Measurements from ENCODE around the gene RUNX1.

RUNX1 gene

DNA sequence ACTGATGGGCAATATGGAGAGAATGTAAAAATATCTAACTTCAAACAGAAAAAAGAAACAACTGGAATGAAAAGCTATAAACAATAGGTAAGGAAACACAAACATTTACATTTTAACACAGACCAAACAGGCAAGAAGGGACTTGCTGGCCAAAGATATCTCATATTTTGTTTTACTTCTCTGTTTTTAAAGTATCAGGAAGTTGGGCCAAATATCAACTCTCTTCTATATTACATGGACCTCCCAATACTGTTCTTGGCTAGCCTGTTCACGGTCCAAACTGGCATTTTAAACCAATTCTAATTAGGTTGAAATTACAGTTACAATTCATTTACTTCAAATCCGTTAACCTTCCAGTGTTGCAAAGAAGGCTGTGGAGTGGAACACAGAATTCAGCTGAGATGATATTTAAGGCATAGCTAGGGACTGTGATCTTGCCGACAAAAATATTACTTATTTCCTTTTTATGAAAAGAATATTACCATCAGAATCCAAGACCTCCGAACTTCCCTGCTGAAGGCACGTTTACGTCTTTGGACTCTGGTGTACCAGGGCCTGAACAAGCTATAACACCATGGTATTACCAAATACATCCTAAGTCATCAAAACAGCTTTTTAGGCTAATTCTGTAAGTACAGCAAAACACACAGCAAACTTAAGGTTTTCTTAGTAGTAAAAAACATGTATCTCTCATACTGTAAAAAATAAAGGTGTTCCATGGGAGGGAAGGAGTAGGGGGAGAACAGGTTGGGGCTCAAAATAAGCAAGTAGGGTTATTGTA, 165.4 kb downstream of the RUNX1 start:
- no peak for TF ChIP-seq GATA3 (IDR thresholded peaks at IDR 0.05; ENCODE audit: low read depth, low read length)
- TF ChIP-seq GATA2 (IDR thresholded peaks at IDR 0.05; ENCODE audit: low read depth, low read length), result no peak

DNA sequence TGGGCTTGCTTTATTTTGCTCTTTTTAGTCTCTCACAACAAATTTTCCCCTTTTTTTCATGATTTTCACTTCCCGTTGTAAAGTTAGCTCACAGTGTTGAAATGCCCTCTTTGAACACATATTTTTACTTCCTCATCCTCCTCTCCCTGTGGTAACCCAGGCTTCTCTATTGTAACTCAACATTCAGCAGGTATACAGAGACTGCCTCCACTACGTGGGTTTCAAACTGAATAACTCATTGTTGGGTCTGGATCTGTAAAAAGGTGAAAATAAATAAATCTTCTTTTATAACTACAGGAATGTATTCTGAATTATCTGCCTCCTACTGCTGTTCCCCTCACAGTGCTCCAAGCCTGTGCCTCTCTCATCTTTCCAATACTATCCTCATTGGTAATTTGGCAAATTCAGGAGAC, 166.4 kb downstream of the RUNX1 start:
- TF ChIP-seq GATA3 (IDR thresholded peaks at IDR 0.05; ENCODE audit: low read depth, low read length) (no peak), GATA2 (IDR thresholded peaks at IDR 0.05; ENCODE audit: low read depth, low read length) (no peak)

DNA sequence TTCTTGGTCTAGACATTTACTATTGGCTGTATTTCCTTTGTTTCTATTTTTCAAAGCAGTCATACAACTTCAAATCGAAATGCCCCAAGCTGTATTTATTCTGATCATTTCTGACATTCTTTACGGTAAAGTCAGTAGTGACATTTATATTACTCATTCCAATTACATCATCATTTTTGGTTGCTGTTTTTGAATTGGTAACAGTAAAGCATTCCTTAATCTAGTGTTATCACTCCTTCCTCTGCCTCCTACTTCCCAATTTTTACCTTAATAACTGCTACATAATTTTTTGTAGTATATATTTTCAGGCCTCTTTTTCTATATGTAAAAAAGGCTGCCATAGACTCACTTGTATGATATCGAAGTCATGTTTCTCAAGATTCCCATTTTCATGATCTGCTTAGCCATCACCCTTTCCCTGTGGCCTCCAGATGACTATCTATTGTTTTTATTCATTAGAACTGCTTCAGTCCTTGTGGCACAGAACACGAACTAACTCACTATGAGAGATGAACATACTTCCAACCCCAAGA, 167.2 kb downstream of the RUNX1 start:
- TF ChIP-seq GATA3 (IDR thresholded peaks at IDR 0.05; ENCODE audit: low read depth, low read length), result no peak
- TF ChIP-seq GATA2 (IDR thresholded peaks at IDR 0.05; ENCODE audit: low read depth, low read length), result no peak

DNA sequence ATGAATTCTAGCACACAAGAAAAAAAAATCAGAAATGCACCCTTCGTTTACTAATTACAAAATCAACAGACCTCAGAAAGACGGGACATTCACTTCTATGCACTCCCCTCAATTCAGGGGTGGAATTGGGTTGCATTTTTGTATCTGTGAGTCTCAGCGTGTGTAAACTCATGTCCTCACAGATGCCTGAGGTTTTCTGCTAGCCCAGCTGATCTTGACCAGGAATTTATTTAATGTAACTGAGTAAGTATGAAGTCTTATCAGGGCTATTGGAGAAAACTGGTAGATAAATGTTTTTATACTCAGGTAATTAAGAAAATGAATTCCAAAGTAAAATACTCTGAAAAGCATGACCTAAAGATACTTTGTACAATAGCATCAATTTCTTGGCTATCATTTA, 167.7 kb downstream of the RUNX1 start:
- TF ChIP-seq GATA3 (IDR thresholded peaks at IDR 0.05; ENCODE audit: low read depth, low read length), result no peak
- no peak for TF ChIP-seq GATA2 (IDR thresholded peaks at IDR 0.05; ENCODE audit: low read depth, low read length)

DNA sequence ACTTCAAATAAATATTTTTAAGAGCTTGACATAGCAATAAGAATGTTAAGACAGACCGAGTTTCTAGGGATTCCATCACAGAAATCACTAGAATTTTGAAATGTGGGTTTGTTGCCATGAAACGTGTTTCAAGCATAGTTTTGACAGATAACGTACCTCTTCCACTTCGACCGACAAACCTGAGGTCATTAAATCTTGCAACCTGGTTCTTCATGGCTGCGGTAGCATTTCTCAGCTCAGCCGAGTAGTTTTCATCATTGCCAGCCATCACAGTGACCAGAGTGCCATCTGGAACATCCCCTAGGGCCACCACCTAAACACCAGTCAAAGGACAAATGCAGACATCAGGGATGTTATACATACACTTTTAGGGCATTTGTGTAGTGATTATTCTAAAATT, 168.7 kb downstream of the RUNX1 start:
- TF ChIP-seq GATA2 (IDR thresholded peaks at IDR 0.05; ENCODE audit: low read depth, low read length) (no peak), GATA3 (IDR thresholded peaks at IDR 0.05; ENCODE audit: low read depth, low read length) (no peak)

DNA sequence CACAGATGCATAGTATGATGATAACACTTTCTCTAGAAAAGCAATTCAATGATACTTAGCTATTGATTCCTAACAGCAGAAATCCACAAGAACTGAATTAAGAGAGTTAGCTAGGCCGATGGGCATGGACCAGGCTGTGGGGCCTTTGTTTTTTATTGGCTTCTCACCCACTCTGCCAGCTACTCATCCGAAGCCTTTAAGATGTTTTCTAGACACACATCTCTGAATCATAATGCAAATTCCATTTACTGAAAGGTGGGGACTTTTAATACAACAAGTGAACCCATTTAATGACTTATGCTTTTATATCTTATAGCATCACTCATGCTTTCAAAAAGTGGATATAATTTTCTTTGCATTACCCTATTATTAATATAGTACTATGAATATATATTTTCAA, 170.2 kb downstream of the RUNX1 start:
- TF ChIP-seq GATA2 (IDR thresholded peaks at IDR 0.05; ENCODE audit: low read depth, low read length) (no peak), GATA3 (IDR thresholded peaks at IDR 0.05; ENCODE audit: low read depth, low read length) (no peak)

- TF ChIP-seq GATA2 (IDR thresholded peaks at IDR 0.05; ENCODE audit: low read depth, low read length) (no peak), GATA3 (IDR thresholded peaks at IDR 0.05; ENCODE audit: low read depth, low read length) (no peak)
These were observed 170.6 kb downstream of the RUNX1 start for GRCh38 chr21:34878501-34878900.

DNA sequence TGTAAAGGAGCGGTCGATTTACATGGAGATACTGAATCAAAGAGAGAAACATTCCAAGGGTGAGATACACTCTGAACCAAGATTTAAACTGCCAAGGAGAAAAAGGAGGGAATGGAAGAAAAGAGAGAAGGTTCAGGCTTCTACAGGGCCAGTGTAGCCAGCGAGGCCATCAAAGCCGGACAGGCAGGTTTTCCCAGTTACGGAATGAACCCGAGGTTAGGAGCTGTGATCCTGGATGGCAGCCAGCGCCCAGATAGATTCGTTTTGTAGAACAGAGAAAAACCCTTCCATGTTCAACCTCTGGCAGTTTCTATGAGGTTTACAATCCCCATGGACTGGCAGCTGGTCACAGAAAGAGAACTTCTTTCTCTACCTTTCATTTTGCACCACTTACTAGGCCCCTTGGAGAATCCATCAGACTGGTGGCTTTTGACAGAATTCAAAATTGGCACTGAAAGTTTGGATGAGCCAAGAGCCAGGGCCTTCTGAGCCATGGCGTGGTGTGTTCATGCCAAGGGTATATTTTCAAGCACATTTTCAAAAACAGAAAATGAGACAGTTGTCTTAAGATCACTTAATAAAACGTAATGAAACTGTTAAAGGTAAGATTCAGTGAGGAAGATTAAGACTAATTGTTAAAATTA, 171.5 kb downstream of the RUNX1 start:
- no peak for TF ChIP-seq GATA3 (IDR thresholded peaks at IDR 0.05; ENCODE audit: low read depth, low read length)
- TF ChIP-seq GATA2 (IDR thresholded peaks at IDR 0.05; ENCODE audit: low read depth, low read length), result no peak

- no peak for TF ChIP-seq GATA3 (IDR thresholded peaks at IDR 0.05; ENCODE audit: low read depth, low read length)
- TF ChIP-seq GATA2 (IDR thresholded peaks at IDR 0.05; ENCODE audit: low read depth, low read length), result no peak
These were observed 173.3 kb downstream of the RUNX1 start for GRCh38 chr21:34875830-34876229.

DNA sequence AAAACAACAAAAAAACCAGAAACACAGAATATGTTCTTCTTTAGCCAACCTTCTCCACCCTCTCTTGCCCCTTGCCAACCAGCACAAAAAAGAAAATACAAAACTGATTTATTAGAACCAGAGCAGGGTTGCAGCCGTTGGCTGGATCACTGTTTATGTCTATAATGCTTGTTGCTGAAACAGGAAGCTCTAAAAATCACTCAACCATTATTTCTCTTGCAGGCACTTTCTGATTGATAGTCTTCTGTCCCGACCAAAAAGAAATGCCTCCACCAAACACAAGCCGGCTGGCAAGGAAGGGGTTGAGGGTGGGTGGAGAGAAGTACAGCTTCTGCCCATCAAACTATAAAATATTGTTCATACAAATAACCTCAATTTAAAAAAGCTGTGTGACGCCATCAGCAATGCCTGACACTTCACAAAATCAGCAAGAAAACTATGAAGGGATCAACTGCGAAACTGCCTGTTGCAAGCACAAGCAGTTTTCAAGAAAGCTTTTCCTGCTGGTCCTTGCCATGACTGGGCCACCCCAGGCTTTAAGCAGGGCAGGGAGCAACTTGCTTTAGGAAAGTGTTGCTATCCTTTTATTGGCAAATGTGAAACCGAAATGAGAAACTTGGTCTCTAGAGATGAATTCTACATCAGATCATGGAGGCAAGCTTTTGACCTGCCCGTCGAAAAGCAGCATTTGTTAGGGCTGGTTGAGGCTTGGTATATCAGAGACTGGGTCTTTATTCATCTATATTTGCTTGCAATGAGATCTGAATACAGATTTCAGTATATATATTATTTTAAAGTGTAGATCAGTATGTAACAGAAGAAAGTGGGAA, 174.2 kb downstream of the RUNX1 start:
- no peak for TF ChIP-seq GATA2 (IDR thresholded peaks at IDR 0.05; ENCODE audit: low read depth, low read length)
- no peak for TF ChIP-seq GATA3 (IDR thresholded peaks at IDR 0.05; ENCODE audit: low read depth, low read length)

DNA sequence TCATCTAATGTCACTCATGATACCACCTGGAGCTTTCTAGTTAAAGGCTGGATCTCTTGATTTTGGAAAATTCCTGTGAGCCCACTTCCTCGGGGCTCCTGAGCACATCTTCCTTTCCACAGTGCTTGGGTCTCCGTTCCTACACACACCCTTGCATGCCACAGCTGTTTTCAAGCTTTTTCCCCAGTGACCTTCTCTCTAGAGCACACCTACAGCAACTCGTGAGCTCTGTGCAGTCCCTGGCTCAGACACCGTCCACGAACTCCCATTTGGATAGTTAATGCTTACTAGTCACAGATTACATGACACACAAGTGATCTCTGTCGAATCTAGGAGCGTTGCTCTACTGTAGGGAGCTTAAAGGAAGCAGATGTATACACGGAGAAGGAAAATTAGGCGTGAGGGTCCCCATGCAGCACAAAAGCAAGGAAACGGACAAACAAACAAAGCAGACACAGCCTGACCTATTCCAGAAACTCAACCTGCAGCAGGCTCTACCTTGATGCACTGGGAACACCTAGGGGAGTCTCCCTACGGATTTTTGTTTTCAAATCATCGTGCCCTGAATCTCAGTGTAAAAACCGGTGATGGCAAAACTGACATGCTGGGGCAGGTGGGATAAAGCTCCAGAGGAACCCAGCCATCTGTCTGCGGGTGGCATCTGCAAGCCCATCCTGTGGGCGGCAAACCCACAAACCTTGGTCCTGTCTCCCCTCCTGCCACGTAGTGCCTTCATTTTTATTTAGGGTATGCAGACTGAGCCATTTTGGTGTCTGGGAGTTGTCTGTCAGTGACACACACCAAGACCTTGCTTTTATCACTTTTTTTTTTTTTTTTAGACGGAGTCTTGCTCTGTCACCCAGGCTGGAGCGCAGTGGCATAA, 177.8 kb downstream of the RUNX1 start:
- TF ChIP-seq GATA3 (IDR thresholded peaks at IDR 0.05; ENCODE audit: low read depth, low read length), result no peak
- TF ChIP-seq GATA2 (IDR thresholded peaks at IDR 0.05; ENCODE audit: low read depth, low read length), result no peak

DNA sequence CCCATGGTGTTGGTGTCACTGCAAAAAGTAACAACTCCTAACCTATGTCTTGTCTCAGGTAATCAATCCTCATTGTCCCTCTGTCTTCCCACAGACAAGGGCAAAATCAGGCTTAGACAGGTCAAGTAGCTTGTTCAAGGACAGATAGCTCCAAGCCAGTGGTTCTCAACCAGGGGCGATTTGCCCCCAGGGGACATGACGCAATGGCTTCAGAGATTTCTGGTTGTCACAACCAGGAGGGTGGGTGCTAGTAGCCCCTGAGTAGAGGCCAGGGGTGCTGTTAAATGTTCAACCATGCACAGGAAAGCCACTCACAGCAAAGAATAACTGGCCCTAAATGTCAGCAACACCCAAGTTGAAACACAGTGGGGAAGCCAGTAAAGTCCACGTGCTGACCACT, 178.9 kb downstream of the RUNX1 start:
- no peak for TF ChIP-seq GATA3 (IDR thresholded peaks at IDR 0.05; ENCODE audit: low read depth, low read length)
- TF ChIP-seq GATA2 (IDR thresholded peaks at IDR 0.05; ENCODE audit: low read depth, low read length), result no peak

DNA sequence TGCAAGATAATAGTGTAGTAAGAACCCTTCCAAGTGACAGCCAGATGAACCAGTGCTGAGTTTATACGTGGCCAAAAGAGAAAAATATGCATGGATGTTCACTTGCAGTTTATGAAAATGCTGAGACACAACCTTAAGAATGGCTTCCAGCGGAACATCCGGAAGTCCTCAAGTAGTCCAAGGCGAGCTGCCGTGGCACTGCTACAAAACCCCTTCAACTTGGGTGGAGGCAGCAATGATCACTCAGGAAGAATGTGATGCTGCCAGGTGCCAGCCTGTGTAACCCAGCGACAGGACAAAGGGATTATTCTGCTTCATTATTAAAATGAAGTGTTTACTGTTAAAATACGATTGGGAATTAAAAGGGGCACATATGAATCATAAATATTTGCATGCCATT, 179.6 kb downstream of the RUNX1 start:
- TF ChIP-seq GATA3 (IDR thresholded peaks at IDR 0.05; ENCODE audit: low read depth, low read length), result no peak
- no peak for TF ChIP-seq GATA2 (IDR thresholded peaks at IDR 0.05; ENCODE audit: low read depth, low read length)
